ENCODE results near the gene CTTNBP2. TPM values are rescaled to one million over a fixed set of nuclear protein-coding genes. Genes with fewer than 3 reads are reported as not detected.

CTTNBP2 gene
- polyA plus RNA-seq, 1 donor from 2014 or later = 53.5 TPM

DNA sequence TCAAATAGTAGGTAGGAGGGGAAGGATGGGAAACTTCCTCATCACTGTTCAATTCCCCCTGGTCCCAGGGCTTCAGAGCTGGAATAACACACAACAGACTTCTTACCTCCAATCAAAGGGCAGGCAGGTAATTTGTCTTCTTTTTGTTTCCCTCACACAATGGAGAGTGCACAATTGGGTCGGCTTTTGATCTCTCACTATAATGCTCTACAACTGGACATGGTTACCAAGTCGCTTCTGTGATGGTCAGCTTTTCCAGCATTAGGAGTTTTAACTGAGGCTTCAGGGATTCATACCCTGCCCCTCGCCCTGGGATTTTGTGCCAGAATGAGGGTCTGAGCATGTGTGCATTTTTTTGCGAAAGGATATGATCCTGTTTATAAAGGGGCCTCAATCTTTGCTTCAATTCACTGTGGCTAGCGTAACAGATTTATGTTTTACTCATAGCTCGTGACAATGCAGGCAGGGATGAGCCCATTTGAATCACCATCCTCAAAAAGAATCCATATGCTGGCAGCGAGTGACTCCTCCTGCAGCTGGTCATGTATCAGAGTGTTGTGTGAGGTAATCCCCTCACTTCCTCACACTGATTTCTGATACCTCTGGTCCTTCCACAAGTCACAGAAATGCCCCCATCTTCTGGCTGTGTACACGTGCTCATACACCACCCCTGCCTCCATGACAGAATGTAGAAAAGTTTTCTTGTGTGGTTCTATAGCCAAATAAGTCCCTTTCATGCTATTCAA lies 189.6 kb downstream of the CTTNBP2 start:
- no peaks in the 10 kb centered on the region for H3K79me2 ChIP-seq (replicated peaks; ENCODE audit: insufficient read depth, low read length)
- TF ChIP-seq, protein P1, sequence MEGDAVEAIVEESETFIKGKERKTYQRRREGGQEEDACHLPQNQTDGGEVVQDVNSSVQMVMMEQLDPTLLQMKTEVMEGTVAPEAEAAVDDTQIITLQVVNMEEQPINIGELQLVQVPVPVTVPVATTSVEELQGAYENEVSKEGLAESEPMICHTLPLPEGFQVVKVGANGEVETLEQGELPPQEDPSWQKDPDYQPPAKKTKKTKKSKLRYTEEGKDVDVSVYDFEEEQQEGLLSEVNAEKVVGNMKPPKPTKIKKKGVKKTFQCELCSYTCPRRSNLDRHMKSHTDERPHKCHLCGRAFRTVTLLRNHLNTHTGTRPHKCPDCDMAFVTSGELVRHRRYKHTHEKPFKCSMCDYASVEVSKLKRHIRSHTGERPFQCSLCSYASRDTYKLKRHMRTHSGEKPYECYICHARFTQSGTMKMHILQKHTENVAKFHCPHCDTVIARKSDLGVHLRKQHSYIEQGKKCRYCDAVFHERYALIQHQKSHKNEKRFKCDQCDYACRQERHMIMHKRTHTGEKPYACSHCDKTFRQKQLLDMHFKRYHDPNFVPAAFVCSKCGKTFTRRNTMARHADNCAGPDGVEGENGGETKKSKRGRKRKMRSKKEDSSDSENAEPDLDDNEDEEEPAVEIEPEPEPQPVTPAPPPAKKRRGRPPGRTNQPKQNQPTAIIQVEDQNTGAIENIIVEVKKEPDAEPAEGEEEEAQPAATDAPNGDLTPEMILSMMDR (IDR thresholded peaks at IDR 0.05; ENCODE audit: poor library complexity, severe bottlenecking) = no peak
- TF ChIP-seq SMC3 (conservative IDR thresholded peaks at IDR 0.05; ENCODE audit: poor library complexity) (no peak), POLR2AphosphoS5 (IDR thresholded peaks at IDR 0.05) (no peak), TAF1 (IDR thresholded peaks at IDR 0.05; ENCODE audit: low read depth) (no peak), MXI1 (conservative IDR thresholded peaks at IDR 0.05; ENCODE audit: poor library complexity, severe bottlenecking) (no peak), EZH2 (IDR thresholded peaks at IDR 0.05; ENCODE audit: borderline replicate concordance, insufficient read depth, low read length, poor library complexity, severe bottlenecking) (no peak), RAD21 (conservative IDR thresholded peaks at IDR 0.05) (no peak), EP300 (conservative IDR thresholded peaks at IDR 0.05; ENCODE audit: poor library complexity, severe bottlenecking) (no peak)
- TF ChIP-seq, protein P2, sequence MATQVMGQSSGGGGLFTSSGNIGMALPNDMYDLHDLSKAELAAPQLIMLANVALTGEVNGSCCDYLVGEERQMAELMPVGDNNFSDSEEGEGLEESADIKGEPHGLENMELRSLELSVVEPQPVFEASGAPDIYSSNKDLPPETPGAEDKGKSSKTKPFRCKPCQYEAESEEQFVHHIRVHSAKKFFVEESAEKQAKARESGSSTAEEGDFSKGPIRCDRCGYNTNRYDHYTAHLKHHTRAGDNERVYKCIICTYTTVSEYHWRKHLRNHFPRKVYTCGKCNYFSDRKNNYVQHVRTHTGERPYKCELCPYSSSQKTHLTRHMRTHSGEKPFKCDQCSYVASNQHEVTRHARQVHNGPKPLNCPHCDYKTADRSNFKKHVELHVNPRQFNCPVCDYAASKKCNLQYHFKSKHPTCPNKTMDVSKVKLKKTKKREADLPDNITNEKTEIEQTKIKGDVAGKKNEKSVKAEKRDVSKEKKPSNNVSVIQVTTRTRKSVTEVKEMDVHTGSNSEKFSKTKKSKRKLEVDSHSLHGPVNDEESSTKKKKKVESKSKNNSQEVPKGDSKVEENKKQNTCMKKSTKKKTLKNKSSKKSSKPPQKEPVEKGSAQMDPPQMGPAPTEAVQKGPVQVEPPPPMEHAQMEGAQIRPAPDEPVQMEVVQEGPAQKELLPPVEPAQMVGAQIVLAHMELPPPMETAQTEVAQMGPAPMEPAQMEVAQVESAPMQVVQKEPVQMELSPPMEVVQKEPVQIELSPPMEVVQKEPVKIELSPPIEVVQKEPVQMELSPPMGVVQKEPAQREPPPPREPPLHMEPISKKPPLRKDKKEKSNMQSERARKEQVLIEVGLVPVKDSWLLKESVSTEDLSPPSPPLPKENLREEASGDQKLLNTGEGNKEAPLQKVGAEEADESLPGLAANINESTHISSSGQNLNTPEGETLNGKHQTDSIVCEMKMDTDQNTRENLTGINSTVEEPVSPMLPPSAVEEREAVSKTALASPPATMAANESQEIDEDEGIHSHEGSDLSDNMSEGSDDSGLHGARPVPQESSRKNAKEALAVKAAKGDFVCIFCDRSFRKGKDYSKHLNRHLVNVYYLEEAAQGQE (IDR thresholded peaks at IDR 0.05; ENCODE audit: borderline replicate concordance) = no peak
- no peaks in the 10 kb centered on the region for H3K36me3 ChIP-seq (ENCODE audit: insufficient read depth, low read length)
- H3K4me2 ChIP-seq (ENCODE audit: low read length) = no peak overlapping the region
- no peak overlapping the region for H3K27ac ChIP-seq (ENCODE audit: low read length)
- no peak overlapping the region for H3K4me3 ChIP-seq (ENCODE audit: low read length)
- no peak overlapping the region for H2AFZ ChIP-seq (ENCODE audit: low read depth, low read length)
- no peaks in the 10 kb centered on the region for H4K20me1 ChIP-seq (ENCODE audit: insufficient read depth)
- no peak overlapping the region for H3K9ac ChIP-seq (ENCODE audit: low read length)
- no peaks in the 10 kb centered on the region for H3K27me3 ChIP-seq (ENCODE audit: insufficient read depth, low read depth, low read length)
- no peaks in the 10 kb centered on the region for H3K9me2 ChIP-seq (ENCODE audit: insufficient read depth, low read length)
- H3F3A ChIP-seq (ENCODE audit: insufficient read depth, low read length, poor library complexity, severe bottlenecking) = no peaks in the 10 kb centered on the region
- no peaks in the 10 kb centered on the region for H3K9me3 ChIP-seq (ENCODE audit: low read length)

DNA sequence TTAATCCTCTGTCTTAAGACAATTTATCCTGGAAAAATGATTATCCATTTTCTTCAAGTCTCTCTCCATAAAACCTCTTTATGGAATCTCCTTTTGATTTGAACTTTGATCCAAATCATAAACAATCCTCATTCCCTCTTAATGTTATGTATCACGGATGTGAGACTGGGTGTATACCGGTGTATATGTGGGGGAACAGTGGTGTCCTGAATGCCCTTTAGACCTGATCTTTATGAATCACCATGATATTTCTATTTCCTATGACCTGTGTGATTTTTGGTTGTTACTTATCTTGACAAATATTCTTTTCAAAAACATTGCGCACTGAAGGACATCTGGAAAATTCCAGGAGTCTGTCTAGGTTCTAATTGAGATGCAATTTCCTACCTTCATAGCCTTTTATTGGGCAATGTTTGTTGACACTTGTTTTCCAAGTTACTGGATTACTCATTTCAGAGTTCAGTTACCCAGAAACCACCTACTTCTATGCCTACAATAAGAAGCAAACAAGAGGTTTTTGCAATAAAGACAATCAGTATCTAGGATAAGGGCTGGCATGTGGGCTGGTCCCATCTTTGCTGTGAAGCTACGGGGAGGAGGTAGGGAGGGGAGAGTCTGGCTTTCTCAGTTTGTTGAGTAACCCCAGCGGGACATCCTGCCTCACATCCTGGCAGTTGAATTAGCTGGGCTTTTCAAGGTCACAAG lies 190.4 kb downstream of the CTTNBP2 start:
- TF ChIP-seq EZH2 (IDR thresholded peaks at IDR 0.05; ENCODE audit: borderline replicate concordance, insufficient read depth, low read length, poor library complexity, severe bottlenecking) (no peak), MXI1 (conservative IDR thresholded peaks at IDR 0.05; ENCODE audit: poor library complexity, severe bottlenecking) (no peak), RAD21 (conservative IDR thresholded peaks at IDR 0.05) (no peak), EP300 (conservative IDR thresholded peaks at IDR 0.05; ENCODE audit: poor library complexity, severe bottlenecking) (no peak), POLR2AphosphoS5 (IDR thresholded peaks at IDR 0.05) (no peak), SMC3 (conservative IDR thresholded peaks at IDR 0.05; ENCODE audit: poor library complexity) (no peak), TAF1 (IDR thresholded peaks at IDR 0.05; ENCODE audit: low read depth) (no peak)
- TF ChIP-seq, protein P2 (IDR thresholded peaks at IDR 0.05; ENCODE audit: borderline replicate concordance) = no peak
- TF ChIP-seq, protein P1 (IDR thresholded peaks at IDR 0.05; ENCODE audit: poor library complexity, severe bottlenecking) = no peak
- Histone ChIP-seq H3K9me3 (ENCODE audit: low read length) (no peaks in the 10 kb centered on the region), H3K27me3 (ENCODE audit: insufficient read depth, low read depth, low read length) (no peaks in the 10 kb centered on the region), H2AFZ (ENCODE audit: low read depth, low read length) (no peak overlapping the region), H3K4me2 (ENCODE audit: low read length) (no peak overlapping the region), H4K20me1 (ENCODE audit: insufficient read depth) (no peaks in the 10 kb centered on the region), H3K9me2 (ENCODE audit: insufficient read depth, low read length) (no peaks in the 10 kb centered on the region), H3F3A (ENCODE audit: insufficient read depth, low read length, poor library complexity, severe bottlenecking) (no peaks in the 10 kb centered on the region), H3K9ac (ENCODE audit: low read length) (no peak overlapping the region), H3K79me2 (replicated peaks; ENCODE audit: insufficient read depth, low read length) (no peaks in the 10 kb centered on the region), H3K27ac (ENCODE audit: low read length) (no peak overlapping the region), H3K4me3 (ENCODE audit: low read length) (no peak overlapping the region), H3K36me3 (ENCODE audit: insufficient read depth, low read length) (no peaks in the 10 kb centered on the region)
